H1 (cell line): ENCODE data around the gene ADGRD2. TPM values are rescaled to one million over a fixed set of nuclear protein-coding genes. Genes with fewer than 3 reads are reported as not detected.

Experiments
- CTCF ChIA-PET: fragments of 300-600 bp; sonication (Branson Sonifier 250); formaldehyde crosslinking; loops from one replicate; lab custom pipeline; 2021; ENCODE audit not compliant: partially characterized antibody; lab: Charles Lee
- POLR2A ChIA-PET: fragments of 300-600 bp; sonication (Branson Sonifier 250); formaldehyde crosslinking; loops from one replicate; lab custom pipeline; 2021; ENCODE audit warnings: inconsistent platforms; ENCODE audit not compliant: partially characterized antibody; lab: Charles Lee
- DNase-seq, 2 experiments: peaks; one replicate each; pipeline versions ENCODE4 v3.0.0 to v3.0.0-alpha.2; 2010 to 2022; ENCODE audit warnings: low spot score in 2 of 2, low read depth in 1 of 2, mixed read lengths in 1 of 2
- FAIRE-seq: peaks from 2 replicates; lab custom pipeline; 2011; peaks lifted over from hg19 to GRCh38; lab: Jason Lieb, UNC
- H2AFZ ChIP-seq: 2 replicates; pipeline ENCODE4 v1.8.1; 2012; ENCODE audit warnings: low read length, inconsistent platforms
- H2AK5ac ChIP-seq: 2 replicates; pipeline ENCODE4 v1.6.1; 2013; ENCODE audit warnings: low read depth, low read length
- H2BK120ac ChIP-seq: replicated peaks from 2 replicates; pipeline ENCODE3; 2013; ENCODE audit warnings: low read depth, low read length, inconsistent platforms
- H2BK12ac ChIP-seq: 2 replicates; pipeline ENCODE4 v1.6.1; 2013; ENCODE audit warnings: low read depth, low read length
- H2BK15ac ChIP-seq: 2 replicates; pipeline ENCODE4 v1.6.1; 2013; ENCODE audit warnings: low read length
- H2BK20ac ChIP-seq: 2 replicates; pipeline ENCODE4 v1.6.1; 2013; ENCODE audit warnings: low read length
- H2BK5ac ChIP-seq: 2 replicates; pipeline ENCODE4 v1.6.1; 2013; ENCODE audit warnings: low read depth, low read length
- H3K14ac ChIP-seq: 2 replicates; pipeline ENCODE4 v1.6.1; 2013; ENCODE audit warnings: inconsistent platforms; ENCODE audit not compliant: insufficient read length
- H3K18ac ChIP-seq: 2 replicates; pipeline ENCODE4 v1.6.1; 2013; ENCODE audit warnings: low read length; ENCODE audit errors: extremely low read depth
- H3K23ac ChIP-seq: 2 replicates; pipeline ENCODE4 v1.6.1; 2013; ENCODE audit warnings: inconsistent platforms; ENCODE audit not compliant: insufficient read length
- H3K23me2 ChIP-seq: 2 replicates; pipeline ENCODE4 v1.6.1; 2013; ENCODE audit warnings: low read depth, low read length
- H3K27ac ChIP-seq: 2 replicates; pipeline ENCODE4 v1.6.1; 2011; ENCODE audit warnings: low read depth, low read length, inconsistent platforms
- H3K27me3 ChIP-seq, 4 experiments: replicated peaks in 1 of 4; 1 replicate in 1 of 4; 2 replicates in 3 of 4; pipeline versions ENCODE4 v1.6.1 to v1.8.1; 2011 to 2013; ENCODE audit warnings: low read length in 3 of 4, mild to moderate bottlenecking in 3 of 4, inconsistent platforms in 2 of 4, mixed read lengths in 2 of 4, moderate library complexity in 1 of 4; ENCODE audit not compliant: control insufficient read depth in 3 of 4, insufficient read depth in 3 of 4; ENCODE audit errors: extremely low read depth in 1 of 4
- H3K36me3 ChIP-seq, 4 experiments: 2 replicates each; pipeline versions ENCODE4 v1.6.1 to v1.8.1; 2011 to 2013; ENCODE audit warnings: mild to moderate bottlenecking in 4 of 4, low read length in 3 of 4, moderate library complexity in 2 of 4, control low read depth in 1 of 4, inconsistent platforms in 1 of 4; ENCODE audit not compliant: insufficient read depth in 4 of 4, control insufficient read depth in 2 of 4
- H3K4ac ChIP-seq: replicated peaks from 2 replicates; pipeline ENCODE3; 2013; ENCODE audit warnings: low read length, low read depth, mixed read lengths, inconsistent platforms; ENCODE audit not compliant: insufficient read length
- H3K4me1 ChIP-seq, 4 experiments: replicated peaks in 1 of 4; 1 replicate in 1 of 4; 2 replicates in 3 of 4; pipeline versions ENCODE4 v1.6.1 to v1.8.1; 2011 to 2013; ENCODE audit warnings: low read length in 3 of 4, inconsistent platforms in 2 of 4, mixed read lengths in 1 of 4; ENCODE audit not compliant: insufficient read depth in 4 of 4, control insufficient read depth in 3 of 4
- H3K4me2 ChIP-seq, 2 experiments: 2 replicates each; pipeline versions ENCODE4 v1.6.1 to v1.8.1; 2011 to 2013; ENCODE audit warnings: low read depth in 2 of 2, low read length in 2 of 2, control low read depth in 1 of 2, inconsistent platforms in 1 of 2, mild to moderate bottlenecking in 1 of 2; ENCODE audit not compliant: insufficient read depth in 1 of 2
- H3K4me3 ChIP-seq, 4 experiments: fragments of 200-600, 300-600 bp in 1 of 4; sonication (generic), shearing (Covaris generic), sonication (Bioruptor Twin) in 1 of 4; 2 replicates each; pipeline versions ENCODE4 v1.5.1 to v1.8.1; 2011 to 2016; ENCODE audit warnings: low read length in 4 of 4, low read depth in 3 of 4, control low read depth in 2 of 4, inconsistent platforms in 2 of 4, mild to moderate bottlenecking in 2 of 4, mixed read lengths in 1 of 4, moderate library complexity in 1 of 4; ENCODE audit not compliant: insufficient read depth in 2 of 4; ENCODE audit errors: extremely low read depth in 1 of 4
- H3K56ac ChIP-seq: replicated peaks from 2 replicates; pipeline ENCODE3; 2013; ENCODE audit warnings: low read depth, mild to moderate bottlenecking, mixed read lengths, low read length, inconsistent platforms; ENCODE audit not compliant: insufficient read length
- H3K79me1 ChIP-seq: 2 replicates; pipeline ENCODE4 v1.6.1; 2013; ENCODE audit warnings: low read depth, low read length, control low read depth
- H3K79me2 ChIP-seq, 2 experiments: 2 replicates each; pipeline versions ENCODE4 v1.6.1 to v1.8.1; 2012 to 2013; ENCODE audit warnings: low read length in 2 of 2, mild to moderate bottlenecking in 2 of 2, inconsistent platforms in 1 of 2; ENCODE audit not compliant: insufficient read depth in 2 of 2, control insufficient read depth in 1 of 2
- H3K9ac ChIP-seq, 4 experiments: replicated peaks in 1 of 4; 1 replicate in 1 of 4; 2 replicates in 3 of 4; pipeline versions ENCODE4 v1.6.1 to v1.8.1; 2011 to 2013; ENCODE audit warnings: low read depth in 3 of 4, low read length in 3 of 4, control low read depth in 2 of 4, mild to moderate bottlenecking in 2 of 4, moderate library complexity in 2 of 4, inconsistent platforms in 1 of 4; ENCODE audit errors: extremely low read depth in 1 of 4
- H3K9me3 ChIP-seq, 2 experiments: 2 replicates each; pipeline versions ENCODE4 v1.6.1 to v1.8.1; 2012 to 2013; ENCODE audit warnings: mild to moderate bottlenecking in 2 of 2, moderate library complexity in 2 of 2, control low read depth in 1 of 2, inconsistent platforms in 1 of 2, low read depth in 1 of 2, low read length in 1 of 2, mixed read lengths in 1 of 2; ENCODE audit not compliant: insufficient read depth in 2 of 2
- H4K20me1 ChIP-seq, 2 experiments: replicated peaks in 1 of 2; 2 replicates each; pipeline versions ENCODE3 to v1.8.1; 2011 to 2013; ENCODE audit warnings: inconsistent platforms in 2 of 2, low read length in 2 of 2, mild to moderate bottlenecking in 1 of 2; ENCODE audit not compliant: insufficient read depth in 2 of 2, control insufficient read depth in 1 of 2
- H4K5ac ChIP-seq: 2 replicates; pipeline ENCODE4 v1.6.1; 2013; ENCODE audit warnings: low read length, low read depth, mixed read lengths, inconsistent platforms; ENCODE audit not compliant: insufficient read length
- H4K8ac ChIP-seq: 2 replicates; pipeline ENCODE4 v1.8.0; 2013; ENCODE audit warnings: mild to moderate bottlenecking, moderate library complexity, low read length, inconsistent platforms; ENCODE audit not compliant: insufficient read depth; ENCODE audit errors: extremely low read depth
- H4K91ac ChIP-seq: replicated peaks from 2 replicates; pipeline ENCODE3; 2013; ENCODE audit warnings: low read length, mixed read lengths, inconsistent platforms; ENCODE audit not compliant: insufficient read length
- GABPA ChIP-seq: IDR thresholded peaks from 2 replicates; pipeline ENCODE4 v1.6.1; 2011; ENCODE audit warnings: mild to moderate bottlenecking, low read length, moderate library complexity, borderline replicate concordance; ENCODE audit not compliant: insufficient read depth
- WGBS, 2 experiments: shearing (Covaris generic) in 1 of 2; methylation state at CpG; one replicate each; pipeline versions ENCODE4 v1.1.6 to v1.1.7; 2013 to 2015; ENCODE audit warnings: low lambda C conversion rate in 2 of 2, mixed read lengths in 2 of 2, inconsistent platforms in 1 of 2, low coverage in 1 of 2, missing lambda C conversion rate in 1 of 2; ENCODE audit not compliant: insufficient replicate concordance in 2 of 2, insufficient coverage in 1 of 2, insufficient read length in 1 of 2; ENCODE audit errors: extremely low coverage in 1 of 2, missing lambda C conversion rate in 1 of 2; 5-methylcytosine and 5-hydroxymethylcytosine counted together
- polyA plus RNA-seq, 7 experiments: library from polyadenylated mRNA; depleted of rRNA in 3 of 7; stranded (reverse) in 5 of 7; unstranded in 2 of 7; fragments of >200 nt in 5 of 7; fragments of 200-250 nt in 2 of 7; gene quantifications; 1 replicate in 5 of 7; 2 replicates in 1 of 7; 4 replicates in 1 of 7; pipeline versions ENCODE4 v1.2.1 to v1.2.3, GENCODE V29; 2011 to 2013; ENCODE audit warnings: missing spikeins in 2 of 7, mixed read lengths in 2 of 7
- total RNA-seq: library from RNA; stranded (reverse); fragmentation: NEBNext Ultra II Directional; extraction: Animal tissue kit (Norgen Biotek cat#: 25700); gene quantifications from 2 replicates; pipeline ENCODE4 v1.2.1, GENCODE V29; 2021

The ADGRD2 gene
- total and polyA plus RNA-seq, 2 of the 8 experiments (the other 6 are each of a cell fraction or from before 2014, with no cell fraction given) = 0.41 to 1.4 TPM

DNA sequence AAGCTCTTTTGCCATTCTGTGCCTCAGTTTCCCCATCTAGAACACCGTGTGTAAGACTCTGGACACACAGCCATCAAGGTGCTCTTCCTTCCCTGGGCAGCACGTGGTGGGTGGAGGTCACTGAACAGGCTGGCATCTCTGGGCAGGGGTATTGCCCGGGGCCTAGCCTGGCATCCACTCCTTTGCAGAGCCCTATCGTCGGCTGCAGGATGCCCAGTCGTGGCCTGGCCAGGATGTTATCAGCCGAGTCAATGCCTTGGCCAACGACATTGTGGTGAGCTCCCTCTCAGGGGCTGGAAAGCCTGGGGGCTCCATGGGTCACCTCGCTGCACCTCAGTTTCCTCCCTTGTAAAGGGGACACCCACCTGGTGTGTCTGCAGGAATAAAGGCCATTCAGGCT, 4.0 kb downstream of the ADGRD2 start:
- Histone ChIP-seq H3K9me3 (peaks cover 0 to 4% of the 10 kb centered on the region in 2 experiments; a peak in 2 of 4 replicates), H3K9ac (no peak overlapping the region), H3K79me1 (no peaks in the 10 kb centered on the region), H2AFZ (no peak overlapping the region), H3K4me3 (no peak overlapping the region), H3K27me3 (peaks cover 10 to 33% (median 25%) of the 10 kb centered on the region in 4 experiments), H2BK15ac (no peak overlapping the region), H3K14ac (no peak overlapping the region), H3K4me1 (peaks cover 0 to 16% (median 15%) of the 10 kb centered on the region in 4 experiments; a peak in 6 of 7 replicates), H3K4me2 (no peak overlapping the region), H3K79me2 (no peaks in the 10 kb centered on the region), H3K36me3 (peaks cover 0 to 3% (median 0%) of the 10 kb centered on the region in 4 experiments; a peak in 1 of 8 replicates), H2BK20ac (no peak overlapping the region), H2AK5ac (no peak overlapping the region), H4K91ac (no peak overlapping the region), H3K23ac (no peak overlapping the region), H3K23me2 (peaks cover 13% of the 10 kb centered on the region; the same call in 1 of the 2 replicates), H3K56ac (no peak overlapping the region), H3K4ac (no peak overlapping the region), H3K27ac (no peak overlapping the region), H2BK120ac (no peak overlapping the region), H2BK12ac (no peak overlapping the region), H4K8ac (no peak overlapping the region), H3K18ac (no peak overlapping the region), H2BK5ac (no peak overlapping the region), H4K5ac (no peak overlapping the region), H4K20me1 (peaks cover 0 to 3% of the 10 kb centered on the region in 2 experiments)
- WGBS, 2 experiments = 92% methylated on average over 9 of the region's 9 CpGs; no CpG with 5 or more reads in 1 of the 2 experiments
- CTCF ChIA-PET = interaction anchor here (1.0 to 6.6 kb wide), 7 partner anchors 10 to 398 kb away, joined by 3 to 35 read pairs (median 5); no protein-coding TSS in a partner anchor
- FAIRE-seq = no peak
- POLR2A ChIA-PET = interaction anchor here (0.6 to 2.2 kb wide), 3 partner anchors 11 to 238 kb away, joined by 3 to 9 read pairs (median 3); no protein-coding TSS in a partner anchor
- no peak for DNase-seq
- TF ChIP-seq GABPA = no peak
